Activated T-cell treated with anti-CD3 and anti-CD28 coated beads, Interleukin-2, amount 50 U/mL, for 4 hours (primary cell): ENCODE results near the gene CD300LD. TPM values are rescaled to one million over a fixed set of nuclear protein-coding genes. Genes with fewer than 3 reads are reported as not detected.

ENCODE experiments used
- ATAC-seq, 2 donors: fragments of 200-7000 bp; cut with Tn5 transposase; one replicate each; pipeline ENCODE4 v1.10.0; 2021
- DNase-seq: peaks from one replicate; pipeline ENCODE4 v3.0.0-alpha.2; 2020
- H3K27me3 Mint-ChIP-seq: one replicate; pipeline ENCODE4 v1.8.0; 2021; ENCODE audit warnings: low read depth, mixed read lengths
- H3K36me3 Mint-ChIP-seq: one replicate; pipeline ENCODE4 v1.8.0; 2022; ENCODE audit warnings: mixed read lengths; ENCODE audit not compliant: insufficient read depth
- H3K4me1 Mint-ChIP-seq: one replicate; pipeline ENCODE4 v1.8.0; 2021; ENCODE audit warnings: low read depth, mixed read lengths
- H3K4me3 Mint-ChIP-seq: one replicate; pipeline ENCODE4 v1.8.0; 2021; ENCODE audit warnings: mild to moderate bottlenecking, moderate library complexity, mixed read lengths
- H3K9me3 Mint-ChIP-seq: one replicate; pipeline ENCODE4 v1.8.0; 2021; ENCODE audit warnings: mixed read lengths
- total RNA-seq, 3 donors: library from RNA; stranded (reverse); gene quantifications; one replicate each; pipeline ENCODE4 v1.2.1, GENCODE V29; 2021

Gene CD300LD
- total RNA-seq, 3 donors from 2014 or later: not detected

DNA sequence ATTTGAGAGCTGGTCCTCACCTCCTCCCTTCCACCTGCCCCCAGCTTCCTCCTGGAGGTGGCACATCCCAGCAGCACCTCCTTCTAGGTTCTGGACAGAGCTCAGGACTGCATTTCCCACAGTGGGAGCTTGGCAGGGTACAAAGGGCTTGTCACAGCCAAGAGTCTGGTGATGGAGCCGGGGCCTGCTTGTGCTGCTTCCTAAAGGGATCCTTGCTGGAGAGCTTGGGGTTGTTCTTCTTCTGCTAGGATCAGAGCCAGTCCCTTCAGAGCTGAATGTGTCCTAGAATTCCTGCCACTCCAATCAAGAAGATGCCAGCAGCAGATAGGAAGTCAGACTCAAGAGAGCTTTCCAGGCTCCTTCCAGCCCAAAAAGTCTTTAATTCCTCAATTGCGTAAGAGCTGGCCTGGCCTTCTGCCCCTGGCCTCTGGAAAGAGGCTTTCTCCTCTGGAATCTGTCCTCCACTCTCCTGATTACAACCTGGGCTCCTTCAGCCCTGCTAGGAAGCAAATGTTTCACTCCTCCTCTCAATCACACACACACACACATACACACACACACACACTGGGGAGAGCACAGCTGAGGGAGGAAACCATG, 27.1 kb upstream of the CD300LD start:
- no peak for ATAC-seq
- Mint-ChIP-seq H3K9me3 (no peaks in the 10 kb centered on the region), H3K4me3 (no peak overlapping the region), H3K4me1 (no peaks in the 10 kb centered on the region), H3K36me3 (no peaks in the 10 kb centered on the region), H3K27me3 (peaks cover 55% of the 10 kb centered on the region)
- no peak for DNase-seq

DNA sequence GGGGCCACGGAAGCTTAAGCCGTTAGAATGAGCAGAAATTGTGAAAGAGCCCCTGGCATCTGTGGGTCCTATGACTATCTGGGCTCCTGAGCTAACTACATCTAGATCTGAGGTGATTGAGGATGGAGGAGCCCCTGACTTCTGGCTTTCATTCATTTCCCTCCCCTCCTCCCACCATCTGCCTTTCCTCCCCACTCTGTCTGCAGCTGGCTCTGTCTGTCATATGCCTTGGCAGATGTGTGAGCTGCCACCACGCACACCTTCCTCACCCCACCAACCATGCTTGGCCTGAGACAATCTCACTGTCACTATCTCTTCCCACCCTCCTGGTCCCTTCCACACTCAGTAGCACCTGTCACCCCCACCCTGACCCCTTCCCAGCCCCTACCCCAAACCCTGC, 26.4 kb upstream of the CD300LD start:
- Mint-ChIP-seq H3K9me3 (no peaks in the 10 kb centered on the region), H3K36me3 (no peaks in the 10 kb centered on the region), H3K4me1 (no peaks in the 10 kb centered on the region), H3K4me3 (no peak overlapping the region), H3K27me3 (peaks cover 56% of the 10 kb centered on the region)
- no peak for ATAC-seq
- DNase-seq: no peak

DNA sequence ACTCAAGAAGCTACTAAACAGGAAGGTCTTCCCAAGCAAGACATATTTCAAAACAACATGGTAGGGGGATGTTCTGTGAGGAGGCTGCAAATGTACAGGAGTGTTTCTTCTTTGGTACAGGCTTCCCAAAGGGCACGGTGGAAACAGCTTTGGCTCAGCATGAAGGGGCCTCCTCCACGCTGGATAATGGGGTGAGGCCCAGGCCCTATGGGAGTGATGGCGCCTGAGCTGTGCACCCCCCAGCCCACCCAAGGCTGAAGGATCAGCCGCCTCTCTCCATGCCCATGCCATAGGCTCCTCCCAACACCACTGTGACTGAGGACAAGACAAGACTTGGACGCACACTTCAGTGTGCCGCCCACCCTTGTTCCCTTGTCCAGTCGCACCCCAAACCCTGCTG, 24.6 kb upstream of the CD300LD start:
- Mint-ChIP-seq H3K4me1 (peaks cover 2% of the 10 kb centered on the region), H3K4me3 (no peak overlapping the region), H3K27me3 (peaks cover 54% of the 10 kb centered on the region), H3K36me3 (no peaks in the 10 kb centered on the region), H3K9me3 (no peaks in the 10 kb centered on the region)
- ATAC-seq: no peak
- DNase-seq: no peak

- ATAC-seq (no peak), DNase-seq (no peak)
- peaks cover 3% of the 10 kb centered on the region for H3K9me3 Mint-ChIP-seq
- peaks cover 42% of the 10 kb centered on the region for H3K27me3 Mint-ChIP-seq
- H3K4me1 Mint-ChIP-seq: peaks cover 2% of the 10 kb centered on the region
- no peak overlapping the region for H3K4me3 Mint-ChIP-seq
- no peaks in the 10 kb centered on the region for H3K36me3 Mint-ChIP-seq
Observed at GRCh38 chr17:74612046-74612445, 20.0 kb upstream of the CD300LD start.

DNA sequence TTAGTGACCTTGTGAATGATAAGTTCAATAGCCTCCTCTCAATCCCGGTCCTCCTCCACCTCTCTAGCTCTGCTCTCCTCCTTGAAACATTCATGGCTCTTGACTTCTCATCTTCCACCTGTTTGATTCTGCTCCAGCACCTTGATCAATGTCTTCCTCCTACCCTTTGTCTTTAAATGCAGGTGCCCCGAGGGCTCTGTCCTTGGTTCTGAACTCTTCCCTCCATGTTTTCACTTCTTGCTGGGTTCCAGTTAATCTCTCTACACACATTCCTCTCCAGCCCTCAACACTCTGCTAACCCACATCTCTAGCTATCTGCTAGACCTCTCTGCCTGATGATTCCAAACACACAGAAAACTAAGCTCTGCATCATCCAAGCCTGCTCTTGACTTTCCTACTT, 18.0 kb upstream of the CD300LD start:
- peaks cover 3% of the 10 kb centered on the region for H3K9me3 Mint-ChIP-seq
- H3K36me3 Mint-ChIP-seq: no peaks in the 10 kb centered on the region
- peaks cover 2% of the 10 kb centered on the region for H3K4me1 Mint-ChIP-seq
- H3K4me3 Mint-ChIP-seq: no peak overlapping the region
- no peak for ATAC-seq
- DNase-seq: no peak
- H3K27me3 Mint-ChIP-seq: peaks cover 31% of the 10 kb centered on the region

GRCh38 chr17:74608511-74608910, 16.4 kb upstream of the CD300LD start:
- peaks cover 5% of the 10 kb centered on the region for H3K4me1 Mint-ChIP-seq
- H3K36me3 Mint-ChIP-seq: no peaks in the 10 kb centered on the region
- no peak overlapping the region for H3K4me3 Mint-ChIP-seq
- ATAC-seq (no peak), DNase-seq (no peak)
- peaks cover 3% of the 10 kb centered on the region for H3K9me3 Mint-ChIP-seq
- H3K27me3 Mint-ChIP-seq: peaks cover 23% of the 10 kb centered on the region

GRCh38 chr17:74607221-74607620, 15.1 kb upstream of the CD300LD start:
- DNase-seq (no peak), ATAC-seq (no peak)
- Mint-ChIP-seq H3K9me3 (peaks cover 3% of the 10 kb centered on the region), H3K36me3 (no peaks in the 10 kb centered on the region), H3K4me3 (no peak overlapping the region), H3K4me1 (peaks cover 10% of the 10 kb centered on the region), H3K27me3 (peaks cover 20% of the 10 kb centered on the region)

GRCh38 chr17:74606050-74606449, 14.0 kb upstream of the CD300LD start:
- Mint-ChIP-seq H3K4me1 (peaks cover 16% of the 10 kb centered on the region), H3K36me3 (no peaks in the 10 kb centered on the region), H3K9me3 (peaks cover 3% of the 10 kb centered on the region), H3K4me3 (no peak overlapping the region), H3K27me3 (peaks cover 22% of the 10 kb centered on the region)
- no peak for DNase-seq
- ATAC-seq: no peak

- Mint-ChIP-seq H3K36me3 (no peaks in the 10 kb centered on the region), H3K27me3 (peaks cover 27% of the 10 kb centered on the region), H3K9me3 (peaks cover 3% of the 10 kb centered on the region), H3K4me3 (no peak overlapping the region), H3K4me1 (peaks cover 16% of the 10 kb centered on the region)
- DNase-seq (no peak), ATAC-seq (no peak)
Observed at GRCh38 chr17:74605361-74605760, 13.3 kb upstream of the CD300LD start.

GRCh38 chr17:74604761-74605160, 12.7 kb upstream of the CD300LD start:
- no peak for ATAC-seq
- Mint-ChIP-seq H3K27me3 (peaks cover 32% of the 10 kb centered on the region), H3K9me3 (peaks cover 3% of the 10 kb centered on the region), H3K4me1 (peaks cover 17% of the 10 kb centered on the region), H3K4me3 (no peak overlapping the region), H3K36me3 (no peaks in the 10 kb centered on the region)
- no peak for DNase-seq

DNA sequence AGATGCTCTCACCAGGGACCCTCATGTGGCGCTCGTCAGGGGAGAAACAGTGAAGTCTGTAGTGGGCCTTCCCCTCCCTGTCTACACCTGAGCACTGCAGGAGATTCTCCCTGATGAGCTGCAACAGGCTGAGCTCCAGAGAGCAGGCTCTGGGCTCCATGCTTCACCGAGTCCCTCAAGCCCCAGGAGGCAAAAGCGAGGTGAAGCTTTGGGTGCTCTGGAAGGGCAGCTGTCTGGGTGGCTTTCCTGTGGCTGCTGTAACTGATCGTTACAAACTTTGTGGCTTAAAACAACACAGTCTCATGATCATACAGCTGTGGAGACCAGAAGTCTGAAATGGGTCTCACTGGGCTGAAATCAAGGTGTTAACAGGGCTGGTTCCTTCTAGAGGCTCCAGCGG, 12.1 kb upstream of the CD300LD start:
- Mint-ChIP-seq H3K9me3 (peaks cover 3% of the 10 kb centered on the region), H3K36me3 (no peaks in the 10 kb centered on the region), H3K4me3 (no peak overlapping the region), H3K4me1 (peaks cover 21% of the 10 kb centered on the region), H3K27me3 (peaks cover 36% of the 10 kb centered on the region)
- ATAC-seq: no peak
- no peak for DNase-seq

- H3K4me3 Mint-ChIP-seq: no peak overlapping the region
- peaks cover 36% of the 10 kb centered on the region for H3K27me3 Mint-ChIP-seq
- peaks cover 24% of the 10 kb centered on the region for H3K4me1 Mint-ChIP-seq
- no peaks in the 10 kb centered on the region for H3K36me3 Mint-ChIP-seq
- DNase-seq (no peak), ATAC-seq (no peak)
- H3K9me3 Mint-ChIP-seq: peaks cover 3% of the 10 kb centered on the region
Observed at GRCh38 chr17:74603746-74604145, 11.7 kb upstream of the CD300LD start.

DNA sequence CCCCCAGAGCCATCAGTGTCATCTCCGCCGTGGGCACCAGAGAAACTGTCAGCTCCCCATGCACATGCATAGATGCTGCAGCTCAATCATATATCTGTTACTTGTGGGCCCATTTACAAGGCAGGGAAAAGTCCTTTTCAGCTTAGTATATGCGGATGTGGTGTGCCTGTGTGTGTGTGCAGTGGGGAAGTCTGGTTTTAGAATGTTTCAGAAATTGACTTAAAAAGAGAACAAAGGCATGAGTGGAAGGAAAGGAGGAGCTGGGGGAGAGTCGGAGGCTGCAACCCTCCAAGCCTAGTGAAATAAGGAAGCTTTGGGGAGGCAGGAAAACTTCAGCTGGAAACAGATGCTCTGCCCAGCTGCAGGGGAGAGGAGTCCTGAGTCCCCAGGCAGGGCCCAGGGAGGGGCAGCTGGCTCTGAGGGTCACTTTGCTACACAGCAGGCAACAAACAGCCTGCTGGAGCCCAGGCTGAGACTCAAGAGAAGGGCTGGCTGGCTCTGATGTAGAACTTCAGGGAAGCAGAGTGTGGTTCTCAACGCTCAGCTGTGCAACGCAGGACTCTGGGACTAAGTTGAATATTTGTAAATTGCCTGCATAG, 11.1 kb upstream of the CD300LD start:
- no peak for DNase-seq
- H3K36me3 Mint-ChIP-seq: no peaks in the 10 kb centered on the region
- ATAC-seq: no peak
- peaks cover 28% of the 10 kb centered on the region for H3K4me1 Mint-ChIP-seq
- peaks cover 3% of the 10 kb centered on the region for H3K9me3 Mint-ChIP-seq
- H3K27me3 Mint-ChIP-seq: peaks cover 35% of the 10 kb centered on the region
- no peak overlapping the region for H3K4me3 Mint-ChIP-seq

- Mint-ChIP-seq H3K4me1 (peaks cover 28% of the 10 kb centered on the region), H3K27me3 (peaks cover 29% of the 10 kb centered on the region), H3K4me3 (no peak overlapping the region), H3K36me3 (no peaks in the 10 kb centered on the region), H3K9me3 (no peaks in the 10 kb centered on the region)
- ATAC-seq: no peak
- no peak for DNase-seq
Observed at GRCh38 chr17:74601944-74602572, 10.0 kb upstream of the CD300LD start.

DNA sequence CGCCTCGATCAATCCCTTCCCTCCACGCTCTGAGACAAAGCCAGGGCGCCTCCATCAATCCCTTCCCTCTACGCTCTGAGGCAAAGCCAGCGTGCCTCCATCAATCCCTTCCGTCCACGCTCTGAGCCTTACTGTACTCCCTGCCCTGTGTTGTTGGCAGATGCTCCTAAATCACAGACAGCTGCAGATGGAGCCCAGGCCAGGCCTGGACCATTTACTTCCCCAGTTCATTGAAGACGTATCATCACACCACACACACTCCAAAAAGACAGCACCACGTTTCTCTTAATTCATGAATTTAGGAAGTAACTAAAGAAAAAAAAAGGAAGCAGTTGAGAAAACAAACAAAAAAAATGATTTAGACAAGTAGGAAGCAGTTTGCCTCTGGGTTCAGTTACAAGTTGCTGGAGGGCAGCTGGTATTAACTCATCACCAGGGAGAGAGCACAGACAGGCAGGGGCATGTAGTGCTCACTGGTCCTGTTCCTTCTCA, 7.4 kb upstream of the CD300LD start:
- peaks cover 28% of the 10 kb centered on the region for H3K4me1 Mint-ChIP-seq
- peaks cover 22% of the 10 kb centered on the region for H3K27me3 Mint-ChIP-seq
- no peaks in the 10 kb centered on the region for H3K9me3 Mint-ChIP-seq
- DNase-seq: no peak
- no peak for ATAC-seq
- H3K4me3 Mint-ChIP-seq: no peak overlapping the region
- H3K36me3 Mint-ChIP-seq: no peaks in the 10 kb centered on the region
